Stimulated activated CD4-positive, alpha-beta T cell treated with anti-CD3 and anti-CD28 coated beads, Interleukin-15, amount 100 ng/mL, for 48 hours (primary cell): ENCODE data around the gene ATXN7L3B.
"Not testable (repeated sequence)": the region's sequence is repeated elsewhere in the genome, so short reads cannot be mapped to it uniquely, and the experiment has no call there.

Experiments
- DNase-seq, 2 donors: peaks; one replicate each; pipeline ENCODE4 v3.0.0-alpha.2; 2020; ENCODE audit warnings: low read depth in 2 of 2

Gene ATXN7L3B, protein sequence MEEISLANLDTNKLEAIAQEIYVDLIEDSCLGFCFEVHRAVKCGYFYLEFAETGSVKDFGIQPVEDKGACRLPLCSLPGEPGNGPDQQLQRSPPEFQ

DNA sequence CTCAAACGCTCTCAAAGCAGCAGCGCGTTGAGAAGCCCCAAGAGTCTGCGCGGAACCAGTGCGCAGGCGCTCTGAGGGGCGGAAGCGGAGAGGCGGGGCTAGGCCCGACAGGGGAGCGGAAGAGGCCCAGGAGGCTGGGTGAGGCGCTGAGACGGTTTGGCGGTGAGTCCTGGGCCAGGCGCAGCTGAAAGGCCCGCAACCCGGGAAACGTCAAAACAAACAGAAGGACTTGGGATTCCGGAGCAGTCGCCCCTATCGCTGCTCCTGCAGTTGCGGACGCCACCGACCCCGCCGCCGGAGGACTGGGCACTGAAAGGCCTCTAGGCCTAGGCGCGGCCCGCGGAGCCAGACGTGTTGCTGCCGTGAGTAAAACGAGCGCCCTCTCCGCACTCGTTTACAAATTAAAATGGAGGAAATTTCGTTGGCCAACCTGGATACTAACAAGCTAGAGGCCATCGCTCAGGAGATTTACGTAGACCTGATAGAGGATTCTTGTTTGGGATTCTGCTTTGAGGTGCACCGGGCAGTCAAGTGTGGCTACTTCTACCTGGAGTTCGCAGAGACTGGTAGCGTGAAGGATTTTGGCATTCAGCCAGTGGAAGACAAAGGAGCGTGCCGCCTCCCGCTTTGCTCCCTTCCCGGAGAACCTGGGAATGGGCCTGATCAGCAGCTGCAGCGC lies at the start of gene ATXN7L3B:
ATXN7L3B (plus strand) TSS at position 129 of the 679 bp plus-strand sequence; CDS start at position 407, 278 bp downstream.
- DNase-seq = peak; percentile 88 to 90

DNA sequence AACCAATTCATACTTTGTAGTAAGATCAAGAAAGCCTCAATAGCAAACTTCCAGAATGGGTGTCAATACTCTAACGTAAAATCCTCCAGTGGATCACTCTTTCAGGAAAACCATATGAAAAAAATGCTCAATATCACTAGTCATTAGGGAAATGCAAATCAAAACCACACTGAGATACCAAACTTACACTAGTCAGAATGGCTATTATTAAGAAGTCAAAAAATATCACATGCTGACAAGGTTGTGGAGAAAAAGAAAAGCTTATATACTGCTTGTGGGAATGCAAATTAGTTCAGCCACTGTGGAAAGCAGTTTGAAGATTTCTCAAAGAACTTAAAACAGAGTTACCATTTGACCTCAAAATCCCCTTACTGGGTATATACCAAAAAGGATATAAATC lies 49.5 kb upstream of the ATXN7L3B start:
- DNase-seq = no peak

DNA sequence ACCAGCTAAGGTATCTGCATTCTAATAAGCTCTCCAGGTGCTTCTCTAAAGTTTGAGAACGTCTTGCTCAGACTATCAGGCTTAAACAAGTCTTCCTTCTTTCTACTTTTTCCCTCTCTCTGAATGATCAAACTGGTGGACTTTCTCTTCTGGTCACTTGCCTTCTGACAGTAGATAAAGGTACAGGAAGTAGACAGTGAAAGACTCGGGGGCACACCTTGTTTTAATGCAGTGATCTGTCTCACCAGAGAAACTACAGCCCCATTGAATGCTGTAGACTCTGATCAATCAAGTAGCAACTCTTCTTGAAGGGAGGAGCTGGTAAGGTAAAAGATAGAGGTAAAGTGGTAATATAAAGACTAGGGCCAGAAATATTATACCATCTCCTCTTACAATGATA lies 48.1 kb upstream of the ATXN7L3B start:
- no peak for DNase-seq

DNA sequence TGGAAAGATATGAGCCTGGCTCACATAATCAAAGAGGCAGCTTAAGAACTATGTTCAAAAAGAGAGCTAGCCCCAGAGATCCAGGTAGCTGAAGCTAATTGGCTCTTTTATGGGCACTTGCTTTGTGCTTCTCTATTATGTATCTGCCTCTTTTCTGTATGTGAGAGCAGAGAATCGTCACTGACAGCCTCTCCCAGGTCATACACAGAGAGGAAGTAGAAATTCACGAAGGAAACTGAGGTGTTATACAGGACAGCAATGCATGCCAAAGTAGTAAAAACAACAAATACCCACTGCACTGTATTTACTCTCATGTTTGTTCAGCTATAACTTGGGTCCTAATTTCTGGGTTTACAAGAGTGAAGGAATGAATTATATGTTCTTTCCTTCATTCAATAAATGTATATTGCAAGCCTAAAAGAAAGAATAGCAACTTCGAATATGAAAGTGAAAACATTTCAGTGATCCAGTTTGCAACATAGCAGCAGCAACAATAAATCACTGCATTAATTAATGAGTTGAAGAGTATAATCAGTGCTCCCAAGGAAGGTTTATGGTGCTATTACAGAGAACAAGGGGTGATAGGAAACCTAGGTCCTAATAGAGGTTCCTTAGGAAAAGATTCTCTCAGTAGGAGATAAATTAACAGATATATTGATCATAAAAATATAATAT lies 47.1 kb upstream of the ATXN7L3B start:
- no peak for DNase-seq

DNA sequence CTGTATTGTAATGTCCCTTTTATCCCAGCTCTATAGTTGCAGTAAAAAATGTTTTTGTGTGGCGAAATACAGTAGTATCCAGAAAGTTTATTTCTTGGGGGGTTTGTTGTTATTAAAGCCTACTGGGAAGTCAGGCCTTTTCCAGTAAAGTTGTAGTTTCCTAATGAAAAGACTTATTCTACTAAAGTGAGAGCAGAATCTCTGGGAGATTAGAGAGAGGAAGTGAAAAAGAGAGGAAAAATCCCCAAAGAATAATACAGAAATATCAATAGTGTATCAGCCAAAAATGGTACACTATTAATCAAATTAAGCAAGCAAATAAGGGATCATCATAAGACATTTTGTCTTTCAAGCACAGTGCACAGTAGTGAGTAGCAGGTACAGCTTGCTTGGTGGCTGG lies 46.3 kb upstream of the ATXN7L3B start:
- no peak for DNase-seq

DNA sequence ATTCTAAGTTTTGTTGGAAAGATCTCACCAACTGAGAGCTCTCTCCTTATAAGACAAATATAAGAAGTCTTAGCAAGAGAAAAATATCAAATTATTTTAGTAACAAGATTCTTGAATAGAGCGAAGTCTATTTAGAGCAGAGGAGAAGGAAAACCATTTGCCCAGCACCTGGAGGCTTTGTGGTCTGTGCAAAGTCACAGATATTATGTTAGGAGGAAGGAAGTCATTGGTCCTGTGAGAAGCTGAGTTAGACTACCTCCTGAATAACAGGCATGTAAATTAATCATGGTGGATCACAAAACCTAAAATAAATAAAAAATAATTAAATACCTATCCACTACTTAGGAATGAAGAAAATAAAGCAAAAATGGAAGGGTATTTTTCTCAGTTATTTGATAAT lies 38.4 kb upstream of the ATXN7L3B start:
- no peak for DNase-seq

DNA sequence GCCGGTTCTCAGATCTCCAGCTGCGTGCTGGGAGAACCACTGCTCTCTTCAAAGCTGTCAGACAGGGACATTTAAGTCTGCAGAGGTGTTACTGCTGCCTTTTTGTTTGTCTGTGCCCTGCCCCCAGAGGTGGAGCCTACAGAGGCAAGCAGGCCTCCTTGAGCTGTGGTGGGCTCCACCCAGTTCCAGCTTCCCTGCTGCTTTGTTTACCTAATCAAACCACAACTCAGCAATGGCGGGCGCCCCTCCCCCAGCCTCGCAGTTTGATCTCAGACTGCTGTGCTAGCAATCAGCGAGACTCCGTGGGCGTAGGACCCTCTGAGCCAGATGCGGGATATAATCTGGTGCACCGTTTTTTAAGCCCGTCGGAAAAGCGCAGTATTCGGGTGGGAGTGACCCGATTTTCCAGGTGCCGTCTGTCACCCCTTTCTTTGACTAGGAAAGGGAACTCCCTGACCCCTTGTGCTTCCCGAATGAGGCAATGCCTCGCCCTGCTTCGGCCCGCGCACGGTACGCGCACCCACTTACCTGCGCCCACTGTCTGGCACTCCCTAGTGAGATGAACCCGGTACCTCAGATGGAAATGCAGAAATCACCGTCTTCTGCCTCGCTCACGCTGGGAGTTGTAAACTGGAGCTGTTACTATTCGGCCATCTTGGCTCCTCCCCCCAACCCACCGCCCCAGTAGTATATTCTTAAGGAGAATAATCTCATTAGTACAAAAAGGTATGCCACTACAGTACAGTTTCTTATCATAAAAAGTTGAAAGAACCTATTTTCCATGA lies 28.6 kb upstream of the ATXN7L3B start:
- DNase-seq = not testable (repeated sequence)

DNA sequence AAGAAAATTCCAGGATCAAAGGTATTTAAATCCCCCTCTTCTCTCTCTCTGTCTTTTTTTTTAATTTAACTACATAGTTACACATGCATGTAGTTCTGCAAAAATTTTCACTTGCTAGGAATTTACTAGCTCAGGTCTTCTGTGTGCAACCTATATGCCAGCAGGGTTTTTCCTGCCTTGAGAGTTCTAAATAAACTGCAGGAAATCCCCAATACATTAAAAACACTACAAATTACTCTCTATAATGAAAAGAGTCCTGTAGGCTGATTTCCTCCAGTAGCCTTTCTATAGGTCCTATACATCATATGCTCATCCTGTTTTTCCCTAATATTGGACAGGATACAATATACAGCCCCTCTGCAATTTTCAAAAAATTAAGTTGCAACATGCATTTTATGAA lies 27.7 kb upstream of the ATXN7L3B start:
- DNase-seq = no peak

DNA sequence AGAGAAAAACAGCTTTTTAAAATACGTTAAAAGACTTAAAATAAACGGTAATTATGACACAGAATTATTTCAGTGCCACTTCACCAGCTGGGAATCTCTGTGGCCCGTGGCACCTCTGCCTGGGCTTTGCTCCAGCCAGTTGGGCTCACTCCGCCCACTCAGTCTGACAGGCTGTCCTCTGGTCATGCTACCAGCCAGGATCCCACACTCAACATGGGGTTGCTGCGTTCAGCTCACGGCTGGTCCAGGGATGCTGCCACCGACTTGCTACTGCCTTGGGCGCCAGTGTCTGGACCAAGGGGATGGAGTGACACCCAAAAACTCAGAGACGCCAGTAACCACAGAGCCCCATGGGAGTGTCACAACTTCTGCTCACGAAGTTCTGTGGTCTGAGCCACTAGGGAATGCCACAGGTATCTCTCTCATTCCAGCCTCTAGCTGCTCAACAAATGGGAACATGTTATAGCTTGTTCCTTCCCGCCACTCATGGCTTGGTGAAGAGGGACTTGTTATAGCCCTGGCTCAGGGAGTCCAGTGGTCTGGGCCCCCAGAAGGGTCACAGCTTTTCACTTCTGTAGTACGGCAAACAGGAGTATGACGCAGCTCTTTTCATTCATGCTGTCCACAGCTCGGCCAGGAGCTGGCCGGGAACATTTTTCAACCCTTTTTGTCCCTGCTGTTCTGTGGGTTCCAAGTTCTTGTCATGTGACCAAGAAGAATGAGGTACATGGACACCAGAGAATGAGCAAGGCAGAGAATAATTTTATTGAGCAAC lies 23.4 kb upstream of the ATXN7L3B start:
- DNase-seq = no peak

DNA sequence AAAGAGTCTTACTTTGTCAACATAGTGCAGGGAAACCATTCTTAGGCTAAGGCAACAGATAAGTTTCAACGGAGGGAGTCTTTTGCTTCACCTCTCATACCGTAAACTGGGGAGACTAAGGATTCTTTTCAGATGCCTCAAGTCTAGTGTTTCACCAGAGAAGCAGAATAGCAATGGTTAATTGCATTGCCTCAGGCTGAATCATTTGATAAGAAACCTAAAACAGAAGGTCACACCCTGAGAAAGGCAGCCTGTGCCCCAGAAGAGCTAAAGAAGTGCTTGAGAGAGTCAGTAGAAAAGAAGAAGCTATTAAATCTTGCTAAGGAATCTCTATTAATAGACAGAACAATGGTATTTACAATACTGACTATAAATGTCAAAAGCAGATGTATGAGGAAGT lies 21.8 kb upstream of the ATXN7L3B start:
- no peak for DNase-seq

DNA sequence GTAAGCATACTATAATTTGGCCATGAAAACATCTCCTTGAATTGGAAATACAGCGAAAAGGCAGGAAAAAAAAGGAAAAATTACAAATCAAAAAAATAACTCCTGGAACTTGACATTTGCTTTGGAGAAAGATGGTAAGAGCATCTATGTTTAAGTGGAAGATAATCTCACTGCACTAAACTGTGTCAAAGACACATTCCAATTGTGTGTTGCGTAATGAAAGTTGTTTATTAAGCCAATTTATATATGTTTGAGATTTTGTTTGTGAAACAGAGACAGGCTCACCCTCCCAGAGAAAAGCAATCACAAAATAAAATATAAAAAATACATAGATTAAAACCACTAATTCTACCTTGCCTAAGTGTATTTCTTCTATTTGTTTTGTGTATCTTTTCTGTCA lies 11.1 kb upstream of the ATXN7L3B start:
- no peak for DNase-seq

DNA sequence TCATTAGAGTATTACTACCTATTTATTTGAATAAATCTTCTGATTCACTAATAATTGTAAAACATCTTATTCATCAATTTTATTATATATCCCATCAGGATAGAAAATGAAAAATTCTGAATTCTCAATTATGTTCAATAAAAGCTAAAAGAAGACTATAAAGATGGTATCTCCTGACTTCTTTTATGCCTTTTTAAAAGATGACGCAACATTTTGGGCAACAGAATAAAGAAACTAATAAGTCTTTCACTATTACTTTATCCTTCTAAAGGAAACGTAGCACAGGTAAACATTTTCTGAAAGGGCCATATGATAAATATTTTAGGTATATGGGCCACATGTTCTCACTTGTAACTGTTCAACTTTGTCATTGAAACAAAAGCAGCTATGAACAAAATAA lies 10.1 kb upstream of the ATXN7L3B start:
- no peak for DNase-seq

DNA sequence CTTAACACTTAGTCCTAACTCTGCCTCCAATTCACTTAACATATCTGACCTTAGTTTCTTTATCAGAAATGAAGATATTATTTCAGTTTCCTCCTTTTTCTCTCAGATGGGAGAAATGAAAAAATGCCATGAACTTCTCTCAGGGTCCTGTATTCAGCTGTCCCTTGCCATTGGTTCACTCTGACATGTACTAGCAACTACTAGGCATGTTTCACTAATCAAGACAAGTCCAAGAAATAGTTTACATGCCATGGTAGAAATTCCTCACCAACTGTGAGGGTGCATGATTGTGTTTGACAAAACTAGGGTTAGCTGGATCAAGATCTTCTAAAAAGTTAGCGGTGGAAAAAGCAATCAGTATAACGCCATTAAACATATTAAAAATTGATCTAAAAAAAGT lies 7.0 kb upstream of the ATXN7L3B start:
- DNase-seq = no peak

DNA sequence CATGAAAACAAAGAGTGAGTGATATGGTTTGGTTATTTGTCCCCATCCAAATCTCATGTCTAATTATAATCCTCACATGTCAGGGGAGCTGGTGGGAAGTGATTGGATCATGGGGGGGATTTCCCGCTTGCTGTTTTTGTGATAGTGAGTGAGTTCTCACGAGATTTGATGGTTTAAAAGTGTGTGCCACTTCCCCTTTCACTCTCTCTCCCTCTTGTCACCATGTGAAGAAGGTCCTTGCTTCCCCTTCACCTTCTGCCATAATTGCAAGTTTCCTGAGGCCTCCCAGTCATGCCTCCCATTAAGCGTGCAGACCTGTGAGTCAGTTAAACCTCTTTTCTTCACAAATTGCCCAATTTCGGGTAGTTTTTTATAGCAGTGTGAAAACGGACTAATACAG lies 2.1 kb upstream of the ATXN7L3B start:
- no peak for DNase-seq

DNA sequence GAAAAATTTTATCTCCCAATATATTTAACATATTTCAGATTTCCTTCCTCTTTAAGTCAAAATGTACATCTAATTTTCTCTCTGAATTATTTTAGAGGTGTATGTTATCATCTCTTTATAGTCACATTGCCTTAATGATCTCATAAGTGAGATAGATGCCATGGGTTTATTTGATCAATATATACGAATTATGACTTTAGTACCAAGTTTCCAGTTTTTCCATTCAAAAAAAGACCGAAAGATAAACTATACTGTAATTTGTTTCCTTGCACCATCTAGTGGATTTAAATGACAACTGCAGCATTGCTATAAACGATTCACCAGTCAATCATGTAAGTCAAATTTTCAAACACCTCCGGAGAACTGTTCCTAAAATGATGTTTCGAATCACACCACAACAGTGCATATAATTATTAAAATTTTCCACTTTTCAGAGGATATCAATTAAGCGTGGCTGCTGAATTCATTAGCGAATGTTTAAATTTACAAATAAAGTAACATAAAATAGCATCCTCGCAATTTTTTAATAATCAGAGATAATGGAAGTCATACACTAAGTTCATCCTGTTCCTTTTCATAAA lies 419 bp upstream of the ATXN7L3B start:
- no peak for DNase-seq

DNA sequence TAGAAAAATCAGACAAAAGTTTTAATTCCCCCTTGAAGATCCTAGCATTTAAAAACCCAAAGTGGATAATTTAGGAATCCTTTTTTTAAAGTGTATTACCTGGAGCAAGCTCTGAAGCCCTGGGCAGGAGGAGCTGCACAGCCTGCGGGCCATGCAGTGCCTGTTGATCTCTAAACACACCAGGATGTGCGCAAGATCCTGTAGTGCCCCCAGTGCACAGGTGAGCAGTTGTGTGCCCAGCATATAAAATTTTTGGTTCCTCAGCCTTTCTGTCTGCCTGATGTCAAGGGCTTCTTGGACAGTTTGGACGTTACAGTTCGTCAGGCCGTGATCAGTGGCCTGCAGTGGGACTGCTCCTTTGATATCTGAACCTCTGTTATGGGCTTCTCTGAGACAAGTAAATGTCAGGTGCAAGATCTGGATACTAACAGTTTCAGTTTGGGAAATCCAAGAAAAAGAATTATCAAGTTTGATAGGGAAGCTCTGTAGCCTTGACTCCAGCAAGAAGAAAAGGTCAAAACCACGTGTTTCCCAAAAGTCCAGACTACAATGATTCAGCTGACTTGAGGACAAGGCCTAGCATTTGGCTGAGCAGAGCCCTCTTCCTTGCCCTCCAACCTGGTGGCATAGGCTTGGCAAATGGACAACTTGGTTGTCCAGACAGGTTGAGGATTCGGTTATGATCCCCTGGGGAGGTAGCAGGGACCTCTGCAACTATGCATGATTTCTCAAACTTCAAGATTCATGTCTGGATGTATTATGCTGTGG lies 1.0 kb downstream of the ATXN7L3B start:
- DNase-seq = peak in 1 of 2 donors; percentile 7

DNA sequence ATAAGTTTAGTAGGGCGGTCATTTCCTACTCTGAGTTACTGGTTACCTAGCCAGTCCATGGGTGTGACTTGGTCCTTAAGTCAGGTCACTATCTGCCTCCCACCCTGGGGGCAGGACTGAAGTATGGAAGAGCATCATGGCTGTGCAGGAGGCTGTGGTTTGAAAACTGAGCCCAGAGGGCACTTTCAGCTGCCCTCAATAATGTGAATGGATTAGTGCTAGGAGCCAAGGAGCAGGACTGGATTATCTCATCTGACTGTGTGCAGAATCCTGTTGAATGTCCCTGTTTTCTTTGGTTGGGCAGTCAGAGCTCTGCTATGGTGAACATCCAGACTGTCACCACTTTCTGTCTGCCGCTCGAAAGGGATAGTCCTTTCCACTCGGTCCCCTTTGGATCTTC lies 1.6 kb downstream of the ATXN7L3B start:
- DNase-seq = no peak

DNA sequence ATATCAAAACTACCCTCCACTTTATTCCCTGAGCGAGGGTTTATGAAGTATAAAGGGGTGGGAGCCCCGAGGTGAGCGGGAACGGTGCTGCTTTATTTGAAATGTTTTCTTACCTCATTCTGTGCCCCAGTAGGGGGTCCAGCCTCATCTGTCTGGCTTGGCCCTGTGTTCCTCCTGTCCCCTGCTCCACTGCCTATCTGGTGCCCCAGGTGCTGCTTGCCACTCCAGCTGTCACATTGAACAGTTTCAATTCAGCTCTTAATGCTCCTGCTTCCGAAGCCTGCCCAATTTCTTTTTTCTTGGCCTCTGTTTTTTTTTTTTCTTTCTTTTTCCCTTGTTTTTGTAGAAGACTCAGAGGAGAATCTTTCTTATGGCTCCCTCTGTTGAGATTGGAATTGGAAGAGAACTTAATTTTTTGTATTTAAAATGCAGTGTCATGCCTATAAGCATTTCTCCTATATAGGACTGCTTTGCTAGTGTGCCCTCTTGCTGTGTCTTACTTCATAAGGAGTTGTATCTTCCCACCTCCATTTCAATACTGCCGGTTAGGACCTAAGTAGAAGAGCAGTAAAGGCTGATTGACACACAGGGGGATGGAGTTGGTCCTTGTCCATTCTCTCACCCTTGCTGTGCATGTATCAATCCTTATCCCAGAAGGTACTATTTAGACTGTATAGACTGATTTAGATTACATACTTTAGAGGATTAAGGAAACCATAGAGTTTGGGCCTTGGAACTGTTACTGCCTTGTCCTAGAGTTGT lies 2.3 kb downstream of the ATXN7L3B start:
- DNase-seq = no peak

DNA sequence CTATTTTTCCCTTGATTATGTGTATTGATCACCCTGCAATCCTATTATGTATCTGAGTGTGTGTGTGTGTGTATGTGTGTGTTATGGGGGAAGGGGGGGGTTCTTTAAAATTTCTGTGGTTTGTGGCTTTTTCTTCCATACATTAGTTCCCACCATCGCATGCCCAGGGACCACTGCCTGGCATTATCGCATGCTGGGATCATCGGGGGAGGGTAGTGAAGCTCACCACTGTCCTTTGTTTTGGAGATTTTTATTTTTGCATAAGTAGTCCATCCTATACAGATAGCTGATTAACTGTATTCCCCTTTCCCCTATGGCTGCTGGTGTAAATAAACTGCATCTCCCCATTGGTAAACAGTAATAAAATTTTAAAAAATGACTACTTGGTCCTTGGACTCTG lies 3.4 kb downstream of the ATXN7L3B start:
- DNase-seq = no peak

DNA sequence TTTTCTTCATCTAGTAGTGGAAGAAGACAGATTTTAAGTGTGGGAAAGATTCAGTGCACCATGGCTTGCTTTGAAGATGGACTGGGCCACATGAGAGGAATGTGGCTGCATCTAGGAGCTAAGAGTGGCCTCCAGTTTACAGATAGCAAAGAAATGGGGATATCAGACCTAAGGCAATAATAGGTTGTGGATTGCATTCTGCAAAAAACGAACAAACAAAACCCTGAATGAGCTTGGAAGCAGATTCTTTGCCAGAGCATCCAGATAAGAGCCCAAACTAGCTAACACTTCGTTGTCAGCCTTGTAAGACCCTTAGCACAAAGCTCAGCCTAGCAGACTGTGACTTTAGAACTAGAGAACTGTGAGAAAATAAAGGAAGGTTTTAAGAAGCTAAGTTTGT lies 9.6 kb downstream of the ATXN7L3B start:
- no peak for DNase-seq
